ENCODE results near the gene PAX2. TPM values are rescaled to one million over a fixed set of nuclear protein-coding genes. Genes with fewer than 3 reads are reported as not detected.
"Not testable (repeated sequence)": the region's sequence is repeated elsewhere in the genome, so short reads cannot be mapped to it uniquely, and the experiment has no call there.

PAX2 gene
- not detected in 2 replicates for polyA plus RNA-seq (2014; cell fraction: cytosol; rRNA removed)
- polyA plus RNA-seq (2014; cell fraction: nucleus; rRNA removed) = not detected in 2 replicates

- no peak for DNase-seq (ENCODE audit: low spot score)
Observed at GRCh38 chr10:100744987-100745881, at the start of gene PAX2. PAX2 (plus strand) TSS chr10:100745582; CDS start chr10:100746261, 679 bp downstream.

- no peak for DNase-seq (ENCODE audit: low spot score)
Observed at GRCh38 chr10:100696477-100696901, 48.9 kb upstream of the PAX2 start.

DNA sequence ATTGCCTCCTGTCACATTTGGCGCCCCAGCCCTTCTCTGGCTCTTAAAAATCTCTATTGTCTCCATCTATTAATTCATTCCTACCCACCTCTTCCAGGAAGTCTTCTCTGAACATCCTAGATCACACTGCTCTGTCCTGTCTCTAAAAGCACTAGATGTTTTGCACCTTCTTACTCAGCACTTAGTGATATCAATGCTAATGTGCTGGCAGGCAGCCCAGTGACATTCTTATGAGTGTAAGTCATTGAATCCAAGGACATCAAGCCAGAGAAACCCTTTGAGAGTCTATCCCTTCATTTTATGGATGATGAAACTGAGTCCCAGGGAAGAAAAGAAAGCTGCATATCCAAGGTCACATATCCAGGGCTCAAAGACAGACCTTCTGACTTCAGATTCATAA is 48.3 kb upstream of the PAX2 start:
- DNase-seq (ENCODE audit: low spot score) = no peak

DNA sequence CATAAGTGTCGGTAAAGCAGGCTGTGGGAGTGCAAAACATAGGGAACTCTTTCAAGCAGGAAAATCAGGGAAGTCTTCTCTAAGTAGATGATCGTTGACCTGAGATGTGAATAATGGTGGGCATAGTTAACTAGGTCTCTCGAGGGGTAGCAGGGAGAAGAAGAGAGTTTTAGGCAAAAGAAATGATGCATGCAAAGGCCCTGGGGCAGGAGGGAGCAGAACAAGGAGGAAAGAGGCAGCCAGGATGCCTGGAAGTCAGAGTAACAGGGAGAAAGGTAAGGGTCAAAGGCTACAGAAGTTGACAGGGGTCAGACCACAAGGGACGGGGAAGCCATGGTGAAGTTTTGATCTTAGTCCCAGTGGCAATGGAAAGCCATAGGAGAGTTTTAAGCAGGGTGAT is 47.8 kb upstream of the PAX2 start:
- no peak for DNase-seq (ENCODE audit: low spot score)

GRCh38 chr10:100701704-100702103 is 43.7 kb upstream of the PAX2 start:
- not testable (repeated sequence) for DNase-seq (ENCODE audit: low spot score)

DNA sequence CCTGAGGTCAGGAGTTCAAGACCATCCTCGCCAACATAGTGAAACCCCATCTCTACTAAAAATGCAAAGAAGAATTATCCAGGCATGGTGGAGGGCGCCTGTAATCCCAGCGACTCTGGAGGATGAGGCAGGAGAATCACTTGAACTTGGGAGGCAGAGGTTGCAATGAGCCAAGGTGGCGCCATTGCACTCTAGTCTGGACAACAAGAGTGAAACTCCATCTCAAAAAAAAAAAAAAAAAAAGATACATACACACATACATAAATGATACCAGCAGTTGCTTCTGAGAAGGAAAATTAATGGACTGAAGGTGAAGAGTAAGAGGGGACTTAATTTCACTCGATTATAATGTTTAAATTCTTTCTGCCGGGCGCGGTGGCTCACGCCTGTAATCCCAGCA is 40.2 kb upstream of the PAX2 start:
- DNase-seq (ENCODE audit: low spot score) = no peak

DNA sequence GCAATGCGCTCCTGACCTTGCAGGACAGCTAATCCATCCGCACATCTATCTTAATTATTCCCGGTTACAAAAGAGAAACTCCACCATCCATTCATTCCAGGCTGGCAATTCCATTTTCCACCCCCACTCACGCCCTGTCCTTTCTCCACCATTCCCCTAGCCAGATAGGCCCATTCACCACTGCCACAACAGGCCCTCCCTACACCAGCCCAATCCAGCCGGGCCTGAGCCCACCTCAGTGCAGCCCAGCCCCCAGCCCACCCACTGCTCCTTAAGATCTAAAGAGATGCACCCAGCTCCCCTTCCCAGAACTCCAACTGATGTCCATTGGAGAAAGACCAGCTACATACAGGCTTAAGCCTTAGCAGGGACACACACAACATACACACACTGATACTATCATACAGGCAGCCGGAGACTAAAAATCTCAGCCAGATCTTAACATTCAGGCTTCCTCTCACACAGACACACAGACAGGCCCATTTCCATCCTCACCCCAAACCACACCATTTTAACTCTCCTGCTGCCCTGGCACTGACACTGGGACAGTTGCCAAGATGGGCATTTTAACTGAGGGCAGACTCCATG is 38.0 kb upstream of the PAX2 start:
- no peak for DNase-seq (ENCODE audit: low spot score)

DNA sequence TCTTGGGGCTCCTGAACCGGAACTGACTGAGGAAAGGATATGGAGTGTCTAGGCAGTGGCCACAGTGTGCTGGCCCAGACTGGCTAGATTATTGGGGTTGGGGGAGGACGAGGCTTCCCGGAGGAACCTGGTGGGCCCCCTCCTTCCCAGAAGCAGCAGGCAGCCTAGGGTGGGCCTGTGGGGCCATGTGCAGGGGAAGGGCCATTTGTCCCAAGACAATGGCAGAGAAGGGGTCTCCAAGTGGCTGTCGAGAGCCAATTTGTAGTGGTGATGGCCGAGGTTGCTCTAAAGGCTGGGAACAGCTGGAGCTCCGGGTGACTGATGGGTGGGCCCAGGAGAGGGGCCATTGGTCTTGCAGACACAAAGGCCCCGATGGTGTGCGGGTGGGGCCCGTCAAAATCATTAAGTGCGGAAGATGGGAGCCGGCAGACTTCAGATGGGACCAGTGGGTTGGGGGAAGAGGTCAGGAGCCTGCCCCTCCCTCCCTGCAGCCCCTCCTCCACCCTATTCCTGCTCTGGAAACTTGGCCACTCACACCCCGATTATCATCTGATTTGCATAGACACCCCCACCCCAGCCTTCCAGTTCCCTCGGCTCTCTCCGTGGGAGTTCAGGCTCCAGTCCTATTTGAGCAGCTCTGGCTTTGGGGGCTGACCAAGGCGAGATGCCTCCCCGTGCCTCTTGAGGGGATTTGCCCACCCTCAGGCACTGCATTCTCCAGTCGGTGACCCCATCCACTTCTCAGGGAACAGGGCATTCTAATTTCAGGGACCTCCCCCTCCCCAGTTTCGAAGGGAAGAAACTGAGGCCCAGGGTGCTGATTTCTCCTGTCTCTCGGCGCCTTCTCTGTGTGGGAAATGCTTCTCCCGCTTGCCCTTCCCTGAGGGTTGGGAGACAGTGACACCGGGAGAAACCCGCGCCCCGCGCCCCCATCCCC is 36.0 kb upstream of the PAX2 start:
- no peak for DNase-seq (ENCODE audit: low spot score)

DNA sequence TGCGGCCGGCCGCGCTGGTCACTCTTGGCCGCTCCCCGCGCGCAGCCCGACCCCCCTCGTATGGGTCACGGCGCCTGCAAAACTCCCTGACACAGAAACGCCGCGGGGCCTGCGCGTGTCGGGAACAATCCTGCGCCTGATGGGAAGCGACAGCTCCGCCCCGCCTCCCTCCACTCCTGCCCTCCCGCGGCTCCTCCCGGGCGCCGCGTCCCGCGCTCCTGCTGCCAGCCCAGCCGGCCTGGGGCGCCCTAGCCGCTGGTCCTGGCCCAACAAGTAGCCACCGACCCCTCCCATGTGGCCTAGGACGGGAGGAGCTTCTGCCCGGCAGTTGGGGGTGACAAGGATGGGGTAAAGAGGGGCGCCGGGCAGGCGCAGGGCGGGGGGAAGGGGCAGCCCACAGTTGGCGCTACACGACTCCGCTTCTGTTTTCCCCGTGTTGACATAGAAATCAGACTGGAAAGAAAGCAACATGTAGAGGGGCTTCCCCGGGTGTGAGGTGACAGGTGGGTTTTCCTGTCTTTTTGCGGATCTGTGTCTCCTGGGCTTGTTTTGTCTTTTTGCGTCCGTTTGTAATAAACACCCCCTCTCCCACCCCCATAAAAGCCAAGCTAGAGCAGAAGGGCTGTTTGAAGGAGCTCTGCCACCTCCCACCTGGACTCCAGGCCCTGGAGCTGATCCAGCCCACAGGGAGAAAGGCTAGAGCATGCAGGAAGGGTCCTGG is 35.1 kb upstream of the PAX2 start:
- DNase-seq (ENCODE audit: low spot score) = peak; percentile 19

DNA sequence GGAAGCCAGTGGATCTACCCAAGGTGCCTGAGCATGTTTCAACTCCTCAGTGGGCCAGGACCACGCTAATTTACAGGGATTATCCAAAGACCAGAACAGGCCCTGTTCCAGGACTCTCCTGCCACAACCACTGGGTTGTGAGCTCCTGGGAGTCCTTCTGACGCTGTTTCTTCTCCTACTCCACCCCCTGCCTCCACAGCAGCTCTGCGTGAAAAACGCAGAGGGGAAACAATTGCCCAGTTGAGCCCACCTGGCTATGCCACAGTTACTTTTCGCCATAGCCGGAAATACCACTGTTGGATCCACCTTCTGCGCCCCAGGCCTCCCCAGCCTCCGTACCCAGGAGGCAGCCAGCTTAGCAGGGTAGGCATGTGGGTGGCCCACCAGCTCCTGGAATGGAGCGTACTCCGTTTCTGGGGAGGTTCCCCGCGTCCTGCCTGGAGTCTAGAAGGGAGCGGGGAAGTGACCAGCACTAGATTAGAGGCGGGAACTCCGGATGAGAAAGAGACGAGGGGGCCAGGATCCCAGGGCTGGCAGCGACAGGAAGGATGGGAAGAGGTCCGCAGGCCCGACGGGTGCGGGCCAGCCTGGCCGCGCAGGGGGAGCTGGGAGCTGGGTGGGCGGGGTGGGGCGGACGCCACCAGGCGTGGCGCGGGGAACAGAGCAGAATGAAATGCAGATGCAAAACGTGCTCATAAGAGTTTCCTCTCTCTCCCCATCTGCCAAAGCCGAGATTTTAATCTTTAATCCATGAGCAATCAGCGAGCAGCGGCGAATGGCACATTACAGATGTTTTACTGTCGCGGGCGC is 32.1 kb upstream of the PAX2 start:
- DNase-seq (ENCODE audit: low spot score) = no peak

- DNase-seq (ENCODE audit: low spot score) = no peak
Observed at GRCh38 chr10:100713859-100714565, 31.4 kb upstream of the PAX2 start.

- DNase-seq (ENCODE audit: low spot score) = no peak
Observed at GRCh38 chr10:100714566-100714950, 30.8 kb upstream of the PAX2 start.

DNA sequence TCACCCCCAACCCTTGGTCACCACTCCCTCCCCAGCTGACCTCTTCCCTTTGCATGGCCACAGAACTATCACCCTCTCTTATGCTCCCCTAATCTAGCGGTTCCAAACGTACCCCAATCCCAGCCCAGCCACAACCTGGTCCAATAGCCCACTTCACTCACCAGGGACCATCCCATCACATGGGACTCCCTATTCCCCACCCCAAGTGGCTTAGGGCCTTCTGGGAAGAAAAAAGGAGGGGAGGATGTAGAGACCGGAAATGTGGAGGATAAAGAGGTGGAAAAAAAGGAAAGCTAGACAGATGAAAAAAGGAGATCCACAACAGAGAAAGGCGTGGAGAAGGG is 30.3 kb upstream of the PAX2 start:
- DNase-seq (ENCODE audit: low spot score) = no peak

DNA sequence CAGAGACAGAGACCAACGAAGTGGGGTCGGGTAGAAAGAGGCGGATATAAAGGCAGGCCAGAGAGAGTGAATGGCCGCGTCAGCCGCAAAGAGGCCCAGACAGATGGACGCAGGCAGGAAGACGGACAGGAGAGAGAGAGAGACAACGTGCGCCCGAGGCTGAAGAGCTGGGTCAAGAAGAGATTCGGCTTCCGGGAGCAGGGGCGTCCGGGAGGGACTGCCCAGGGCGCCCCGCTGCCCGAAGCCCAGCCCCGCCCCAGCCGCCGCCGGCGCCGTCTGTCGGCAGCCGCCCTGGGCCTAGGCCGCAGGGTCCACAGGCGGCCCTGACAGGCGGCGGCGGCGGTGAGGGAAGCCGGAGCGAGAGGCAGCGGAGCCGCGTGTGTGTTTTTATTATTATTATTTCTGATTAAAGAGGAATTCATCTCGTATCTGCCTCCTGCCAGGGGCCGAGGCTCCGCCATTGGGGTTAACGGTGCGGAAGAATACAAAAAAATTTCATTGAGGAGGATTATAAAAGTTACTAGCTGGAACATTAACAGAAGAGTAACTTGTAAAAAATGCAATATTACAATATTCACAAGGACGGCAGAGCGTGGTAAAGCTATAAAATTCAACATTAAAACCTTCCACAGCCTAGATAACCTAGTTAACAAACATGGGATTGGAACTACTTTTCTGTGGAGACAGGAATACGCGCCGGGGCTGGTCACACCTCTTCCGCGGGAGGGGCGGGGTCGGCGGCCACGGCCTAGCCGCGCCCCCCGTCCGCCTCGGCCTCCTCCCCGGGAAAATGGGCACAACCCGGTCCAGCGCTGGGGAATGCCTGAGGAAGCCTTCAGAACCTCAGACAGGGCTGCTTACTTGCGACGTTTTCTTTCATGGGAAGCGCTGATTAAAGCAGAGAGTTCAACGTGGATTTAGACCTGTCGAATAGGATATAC is 29.7 kb upstream of the PAX2 start:
- DNase-seq (ENCODE audit: low spot score) = no peak

GRCh38 chr10:100717166-100717565 is 28.2 kb upstream of the PAX2 start:
- DNase-seq (ENCODE audit: low spot score) = no peak

GRCh38 chr10:100718197-100718742 is 27.1 kb upstream of the PAX2 start:
- no peak for DNase-seq (ENCODE audit: low spot score)

- no peak for DNase-seq (ENCODE audit: low spot score)
Observed at GRCh38 chr10:100723180-100723579, 22.2 kb upstream of the PAX2 start.
